Activated effector memory CD4-positive, alpha-beta T cell treated with Interleukin-2 at 50 U/mL for 16 hours (primary cell): Measurements from ENCODE around the gene MORC2.
A peak's percentile ranks its signal among the peaks of the same experiment; 100 is the strongest.

ENCODE experiments used
- DNase-seq: peaks from one replicate; pipeline ENCODE4 v3.0.0-alpha.2; 2020

Gene MORC2

DNA sequence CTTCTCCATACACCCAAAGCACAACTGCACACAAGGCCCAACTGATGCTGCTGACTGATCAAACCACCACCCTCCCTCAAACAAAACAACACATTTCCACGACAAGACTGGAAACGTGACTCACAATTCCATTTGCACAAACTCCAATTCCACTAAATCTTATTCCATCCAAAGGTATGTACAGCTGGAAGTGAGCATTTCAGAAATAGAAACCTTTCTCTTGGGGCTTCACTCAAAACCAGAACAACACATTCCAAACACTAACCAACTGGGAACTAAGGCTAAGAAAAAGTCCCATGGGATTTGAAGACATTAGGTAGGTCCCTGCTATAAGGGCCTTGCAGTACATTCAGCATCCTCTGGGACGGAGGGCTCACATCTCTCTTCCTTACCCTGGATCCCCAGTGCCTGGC is 19.6 kb downstream of the MORC2 start:
- DNase-seq: no peak

DNA sequence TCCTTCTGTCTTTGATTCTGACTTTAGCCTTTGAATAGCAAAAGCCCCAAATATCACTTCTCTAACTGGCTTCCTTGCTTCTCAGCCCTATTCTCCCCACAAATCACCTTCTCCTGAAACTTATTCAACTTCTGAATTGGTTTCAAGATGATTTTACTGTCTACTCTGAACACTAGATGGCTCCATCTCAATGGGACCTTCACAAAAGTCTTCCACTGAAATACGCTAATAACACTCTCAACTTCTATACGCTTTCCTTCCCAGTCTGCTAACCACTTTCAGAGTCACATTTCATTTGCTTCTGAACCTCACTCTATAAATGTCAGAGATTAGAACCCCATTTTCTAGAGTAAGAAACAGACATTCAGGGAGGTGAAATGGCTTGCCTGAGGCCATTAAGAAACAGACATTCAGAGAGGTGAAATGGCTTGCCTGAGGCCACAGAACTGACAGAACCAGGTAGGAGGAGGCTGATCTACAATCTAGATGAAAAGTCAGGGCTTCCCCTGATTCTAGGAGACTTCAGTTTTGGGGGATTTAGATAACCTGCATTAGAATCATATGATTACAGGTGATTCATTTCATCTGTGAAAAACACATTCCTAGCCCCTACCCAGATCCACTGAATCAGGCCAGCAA is 20.6 kb downstream of the MORC2 start:
- no peak for DNase-seq

DNA sequence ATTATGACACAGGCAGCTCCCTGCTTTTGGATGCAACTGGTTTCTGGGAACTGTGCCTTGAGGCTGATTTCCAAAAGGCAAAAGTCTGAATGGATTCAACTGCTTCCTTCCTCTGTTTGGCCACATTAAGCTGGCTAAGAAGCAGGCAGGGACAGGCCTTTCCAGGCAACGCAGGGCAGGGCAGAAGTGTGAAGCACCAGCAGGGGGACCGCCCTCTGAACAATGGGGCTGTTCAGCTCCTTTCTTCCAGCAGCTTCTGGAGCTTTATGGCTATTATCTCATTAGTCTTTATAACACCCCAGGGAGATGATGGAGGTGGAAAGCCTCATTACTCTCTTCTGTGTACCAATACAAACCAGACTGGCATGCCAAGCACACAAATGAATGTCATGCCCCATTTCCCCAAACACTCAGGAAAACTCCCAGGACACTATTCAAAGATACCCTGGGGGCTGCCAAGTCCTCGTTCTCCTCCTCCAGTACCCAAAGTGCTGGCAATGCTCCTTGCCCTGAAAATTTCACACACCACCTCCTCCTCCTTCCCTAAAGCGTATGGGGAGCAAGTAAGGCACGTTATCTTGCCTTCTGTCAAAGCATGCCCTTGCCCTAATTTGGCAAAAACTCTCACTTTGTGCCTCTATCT is 21.3 kb downstream of the MORC2 start:
- DNase-seq: no peak

DNA sequence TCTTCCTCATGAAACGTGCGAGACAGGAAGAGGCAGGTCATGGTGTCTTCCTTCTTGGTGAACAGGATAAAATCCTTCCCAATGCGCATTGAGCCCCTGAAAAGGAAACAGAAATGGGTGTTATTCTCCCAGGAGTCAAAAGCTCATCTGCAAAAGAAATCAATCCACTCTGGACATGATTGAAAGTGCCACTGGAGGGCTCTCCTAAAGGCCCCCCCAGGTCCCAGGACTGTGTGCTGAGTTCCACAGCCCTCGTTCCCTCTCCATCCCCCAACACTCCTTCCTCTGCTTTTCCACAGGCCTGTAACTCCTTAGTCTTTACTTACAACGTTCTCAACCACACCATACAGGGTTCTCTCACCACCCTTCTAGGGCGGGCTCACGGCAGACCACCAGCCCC is 22.2 kb downstream of the MORC2 start:
- DNase-seq: no peak

DNA sequence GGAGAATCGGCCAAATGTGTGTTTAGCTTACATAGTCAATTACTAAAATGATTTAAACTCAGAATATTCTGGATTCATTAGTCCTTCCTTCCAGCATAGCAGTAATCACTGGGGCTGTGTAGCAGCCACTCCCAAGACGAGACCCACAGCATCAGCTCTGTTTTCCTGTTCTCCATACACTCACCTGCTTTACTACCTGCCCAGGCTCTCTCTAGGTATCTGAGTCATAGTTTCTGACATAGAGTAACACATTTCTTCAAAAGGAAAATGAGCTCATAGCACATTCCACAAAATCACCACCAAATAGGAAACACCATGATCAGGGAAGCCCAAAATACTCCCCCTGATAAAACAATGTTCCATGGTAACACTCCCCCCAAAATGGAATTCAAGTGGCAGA is 22.9 kb downstream of the MORC2 start:
- no peak for DNase-seq

DNA sequence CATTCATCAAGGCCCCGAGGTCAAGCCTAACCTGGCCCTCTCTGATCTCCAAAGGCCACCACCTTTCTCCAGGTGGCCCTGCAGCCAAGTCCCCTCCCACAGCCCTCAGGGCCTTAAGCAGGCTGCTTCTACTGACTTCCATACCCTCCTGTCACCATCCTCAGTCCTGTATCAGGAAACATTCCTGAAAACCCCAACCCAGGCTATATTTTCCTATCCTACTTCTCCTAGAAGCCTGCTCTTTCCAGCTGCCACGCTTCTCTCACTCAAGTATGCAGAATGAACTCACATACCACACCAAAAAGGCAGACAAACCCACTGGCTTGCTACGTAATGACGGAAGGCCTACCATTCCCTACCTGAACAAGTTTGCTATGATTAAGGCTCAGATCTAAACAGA is 23.6 kb downstream of the MORC2 start:
- DNase-seq: no peak

DNA sequence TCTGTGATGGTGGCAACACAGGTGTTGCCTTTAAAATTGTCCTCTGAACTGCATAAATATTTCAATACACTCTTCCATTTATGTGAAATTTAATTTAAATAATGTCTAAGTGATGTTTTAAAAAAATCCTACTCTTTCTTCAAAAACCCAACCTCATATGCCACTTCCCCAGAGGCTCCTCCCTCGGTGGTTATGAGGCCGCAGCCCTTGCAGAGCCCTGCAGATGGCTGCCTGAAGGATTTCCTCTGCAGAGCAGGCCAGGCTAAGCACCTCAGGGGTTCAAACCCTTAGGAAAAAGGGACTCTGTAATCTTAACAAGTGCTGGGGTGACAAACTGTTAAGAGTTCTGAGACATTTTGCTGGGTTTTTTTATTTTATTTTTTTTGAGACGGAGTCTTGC is 25.2 kb downstream of the MORC2 start:
- peak; percentile 59 for DNase-seq

DNA sequence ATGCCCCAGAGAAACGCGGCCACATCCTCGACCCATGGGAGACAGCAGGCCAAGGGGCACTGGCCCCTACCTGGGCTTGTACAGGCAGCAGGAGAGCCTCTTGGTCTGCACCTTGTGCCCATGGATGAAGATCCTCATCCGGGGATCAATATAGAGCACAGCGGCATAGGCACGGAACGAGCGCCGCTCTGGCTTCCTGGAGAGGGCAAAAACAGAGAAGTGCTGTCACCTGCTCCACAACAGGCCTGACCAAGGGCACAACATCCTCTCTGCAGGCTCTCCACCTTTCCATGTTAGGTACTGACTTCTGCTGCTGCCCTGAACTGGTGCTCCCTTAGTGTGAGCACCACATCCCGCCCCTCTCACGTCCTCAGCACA is 27.2 kb downstream of the MORC2 start:
- peak; percentile 13 for DNase-seq

DNA sequence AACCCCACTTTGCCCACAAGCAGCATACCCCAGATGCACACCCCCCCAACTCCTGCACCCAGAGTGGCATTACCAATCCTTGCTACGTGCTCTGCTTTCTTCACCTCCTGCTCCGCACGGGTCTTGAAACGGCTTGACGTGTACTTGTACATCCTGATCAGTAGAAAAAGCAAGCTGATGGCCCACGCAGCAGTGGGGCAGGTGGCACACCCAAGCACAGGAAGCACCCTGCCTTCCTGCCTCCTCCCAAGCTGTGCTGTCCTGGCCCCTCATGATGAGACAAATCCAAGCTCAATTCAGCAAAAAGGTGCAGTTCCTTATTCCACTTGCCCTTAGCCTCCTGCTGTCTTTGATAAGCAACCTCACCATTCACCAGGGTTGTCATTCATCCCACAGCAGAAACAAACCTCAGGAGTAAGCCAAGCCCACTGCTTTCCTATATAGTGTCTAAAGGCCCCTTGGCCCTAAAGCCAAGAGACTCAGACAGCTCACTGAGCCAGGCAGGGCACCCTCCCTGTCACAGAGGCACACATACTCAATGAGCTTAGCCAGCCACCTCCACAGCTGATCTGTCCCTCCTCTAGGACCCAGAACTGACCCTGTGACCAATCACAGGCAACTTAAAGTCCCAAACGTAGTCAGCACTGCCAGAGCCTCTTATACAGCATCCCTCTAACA is 27.8 kb downstream of the MORC2 start:
- DNase-seq: peak; percentile 52

DNA sequence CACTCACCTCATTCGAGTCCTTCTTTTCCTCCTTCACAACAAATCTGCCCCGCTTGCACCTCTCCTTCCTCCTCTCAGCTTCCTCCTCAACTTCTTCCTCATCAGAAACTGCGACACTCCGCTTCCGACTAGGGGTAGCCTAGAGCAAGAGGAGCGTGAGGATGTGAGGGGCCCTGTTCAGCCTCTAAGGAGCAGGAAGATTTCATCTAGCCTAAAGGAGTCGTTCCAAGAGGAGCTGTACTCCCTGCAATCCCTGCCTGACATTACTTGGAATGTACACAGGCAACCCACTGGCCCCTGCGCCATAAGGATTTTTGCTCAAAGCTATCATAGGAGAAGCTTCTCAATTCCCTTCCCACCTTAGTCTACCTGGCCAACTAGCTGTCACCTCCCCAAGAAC is 34.5 kb downstream of the MORC2 start:
- no peak for DNase-seq

DNA sequence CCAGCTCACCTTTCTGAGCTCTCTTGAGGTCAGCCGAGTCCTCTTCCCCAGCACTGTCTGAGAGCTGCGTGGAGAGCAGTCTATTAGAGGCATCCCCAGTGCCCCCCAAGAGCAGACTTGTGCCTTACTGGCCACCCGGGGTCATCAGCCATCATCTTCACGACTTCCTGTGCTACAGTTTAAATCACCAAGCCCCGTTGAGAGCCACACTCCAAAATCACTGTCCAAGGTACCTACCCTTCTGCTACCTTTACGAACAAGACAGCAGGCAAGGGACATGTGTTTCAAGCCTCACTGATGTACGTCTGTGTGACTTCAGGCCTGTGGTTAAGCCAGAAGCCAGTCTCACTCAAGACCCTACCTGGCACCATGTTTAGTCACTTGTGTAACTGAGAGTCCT is 35.1 kb downstream of the MORC2 start:
- DNase-seq: no peak

DNA sequence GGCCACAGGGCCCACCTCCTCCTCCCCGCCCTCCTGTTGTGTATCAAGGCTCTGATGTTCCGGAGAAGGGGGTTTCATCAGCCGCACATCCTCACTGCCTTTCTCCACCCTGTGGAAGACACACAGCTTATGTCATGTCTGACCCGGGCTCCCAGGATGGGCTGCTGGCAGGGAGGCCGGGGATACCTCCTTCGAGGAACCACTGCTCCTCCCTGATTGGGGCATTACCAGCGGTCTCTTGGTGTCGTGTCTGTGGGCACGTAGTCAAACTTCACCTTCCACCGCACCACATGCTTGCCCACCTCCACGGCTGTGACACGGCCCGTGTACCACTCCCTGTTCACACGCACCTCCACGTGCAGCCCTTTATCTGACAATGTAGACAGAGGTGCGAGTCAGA is 35.9 kb downstream of the MORC2 start:
- DNase-seq: no peak

DNA sequence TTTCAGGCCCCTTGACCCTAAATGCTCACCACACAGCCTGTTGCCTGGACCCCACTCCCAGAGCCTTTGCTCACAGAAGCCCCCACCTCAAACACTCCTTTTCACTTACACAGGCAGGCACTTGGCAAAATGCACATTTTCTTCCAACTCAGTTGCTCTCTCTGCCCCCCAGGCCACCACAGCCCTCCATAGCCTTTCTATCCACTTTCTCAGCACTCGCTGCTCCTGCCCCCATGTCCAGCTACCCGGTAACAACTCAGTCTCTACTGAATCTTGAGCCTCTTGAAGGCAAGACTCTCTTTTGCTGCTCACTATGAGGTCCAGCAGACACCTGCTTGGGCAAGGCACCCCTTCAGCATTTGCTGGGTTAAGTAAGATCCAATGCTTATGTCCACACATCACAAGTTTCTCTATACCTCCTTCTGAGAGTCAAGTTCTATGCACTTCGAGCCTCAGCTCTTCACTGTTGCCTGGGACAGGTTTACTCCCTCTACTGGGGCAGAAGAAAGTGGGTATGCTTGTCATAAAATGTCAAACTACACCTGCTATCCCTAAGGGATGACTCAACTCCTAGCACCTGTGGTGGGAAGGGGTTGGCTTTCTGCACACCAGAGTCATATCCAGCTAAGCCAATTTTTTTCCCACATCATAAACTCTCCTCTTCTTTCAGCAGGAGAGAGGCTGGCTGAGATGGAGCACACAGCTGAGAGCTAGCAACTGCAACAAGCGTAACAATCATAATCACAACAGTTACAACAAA is 36.9 kb downstream of the MORC2 start:
- no peak for DNase-seq

DNA sequence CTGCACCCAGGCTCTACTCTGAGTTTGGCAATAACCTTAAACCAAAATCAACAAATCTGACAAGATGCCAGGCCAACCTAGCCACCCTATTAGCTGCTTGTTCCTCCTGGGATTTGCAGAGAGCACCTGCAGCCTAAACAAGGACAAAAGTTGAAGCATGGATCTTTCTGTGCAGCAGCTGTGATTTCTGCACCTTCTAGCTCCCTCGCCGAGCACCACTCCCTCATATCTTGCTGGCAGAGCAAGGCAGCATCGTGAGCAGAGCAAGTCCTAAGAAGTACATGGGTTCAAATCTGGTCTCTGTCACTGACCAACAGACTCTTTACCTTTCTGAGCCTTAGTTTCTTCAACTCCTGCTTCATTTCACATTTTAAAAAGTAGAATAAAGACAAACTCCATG is 38.3 kb downstream of the MORC2 start:
- no peak for DNase-seq

DNA sequence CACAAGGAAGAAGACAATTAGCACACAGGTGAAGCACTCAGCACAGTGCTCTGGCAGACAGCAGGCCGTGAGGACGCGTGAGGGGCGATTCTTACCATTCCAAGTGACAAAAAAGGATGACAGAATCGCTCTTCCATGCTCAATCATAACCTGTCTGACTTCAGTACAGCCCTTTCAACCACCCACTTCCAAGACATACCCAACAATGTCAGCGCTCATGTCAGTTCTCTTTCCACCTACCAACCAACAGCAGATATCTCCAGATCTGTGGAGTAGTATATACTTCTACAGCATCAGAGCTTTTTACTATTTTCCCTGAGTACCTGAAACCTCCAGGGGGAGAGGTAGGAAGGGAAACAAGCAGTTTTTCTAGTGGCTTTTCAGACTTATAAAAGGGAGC is 40.2 kb downstream of the MORC2 start:
- no peak for DNase-seq

DNA sequence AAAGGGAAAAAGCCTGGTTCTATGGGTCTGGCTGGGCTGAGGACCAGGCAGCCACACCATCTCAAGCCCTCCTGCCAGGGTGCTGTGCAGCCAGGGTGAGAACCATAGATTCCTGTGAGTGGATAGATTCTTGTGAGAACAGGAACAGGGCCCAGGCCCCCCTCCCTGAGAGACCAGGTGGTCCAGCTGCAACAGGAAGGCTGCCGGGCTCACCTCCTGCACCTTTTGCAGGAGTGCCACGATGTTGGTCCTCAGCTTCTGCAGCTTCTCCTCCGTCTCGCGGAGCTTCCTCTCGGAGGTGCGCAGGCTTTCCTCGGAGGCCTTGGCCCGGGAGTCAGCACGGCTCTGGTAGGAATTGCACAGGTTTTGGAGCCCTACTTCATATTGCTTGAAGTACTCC is 40.8 kb downstream of the MORC2 start:
- no peak for DNase-seq

DNA sequence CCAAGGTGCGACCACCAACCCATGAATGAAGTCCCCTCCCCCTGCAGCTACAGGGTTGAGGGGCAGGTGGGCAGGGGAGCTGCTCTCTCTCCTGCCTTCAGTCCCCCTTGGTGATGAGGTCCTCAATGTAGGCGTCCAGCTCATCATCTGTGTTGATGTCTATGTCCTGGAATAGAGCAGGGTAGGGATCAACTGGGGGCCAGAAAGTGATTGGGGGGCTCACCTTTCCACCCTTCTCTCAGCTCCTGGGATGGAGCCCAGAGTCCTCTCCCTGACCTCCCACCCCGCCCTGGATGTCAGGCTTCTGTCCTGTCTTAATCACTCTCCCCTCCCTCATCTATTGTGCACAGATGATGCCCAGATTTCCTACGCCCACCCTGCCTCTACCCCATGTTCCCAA is 41.9 kb downstream of the MORC2 start:
- no peak for DNase-seq

DNA sequence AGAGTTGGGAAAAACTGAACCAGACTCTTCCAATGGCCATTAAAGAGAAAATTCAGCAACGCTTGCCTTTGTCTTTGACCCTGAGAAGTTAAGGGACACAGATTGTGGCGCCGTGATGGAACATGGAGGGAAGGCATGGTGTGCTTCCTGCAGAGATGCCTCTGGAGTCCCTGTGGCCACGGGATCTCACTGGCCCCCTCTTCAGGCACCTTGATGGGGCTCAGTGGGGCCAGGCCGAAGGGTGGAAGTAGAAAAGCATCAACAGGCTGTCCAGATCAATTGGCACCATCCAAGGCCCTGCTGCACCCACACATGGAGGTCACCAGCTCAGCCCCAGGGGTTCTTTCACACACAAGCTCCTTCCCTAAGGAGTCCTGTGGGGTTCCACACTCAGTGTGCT is 42.9 kb downstream of the MORC2 start:
- no peak for DNase-seq

DNA sequence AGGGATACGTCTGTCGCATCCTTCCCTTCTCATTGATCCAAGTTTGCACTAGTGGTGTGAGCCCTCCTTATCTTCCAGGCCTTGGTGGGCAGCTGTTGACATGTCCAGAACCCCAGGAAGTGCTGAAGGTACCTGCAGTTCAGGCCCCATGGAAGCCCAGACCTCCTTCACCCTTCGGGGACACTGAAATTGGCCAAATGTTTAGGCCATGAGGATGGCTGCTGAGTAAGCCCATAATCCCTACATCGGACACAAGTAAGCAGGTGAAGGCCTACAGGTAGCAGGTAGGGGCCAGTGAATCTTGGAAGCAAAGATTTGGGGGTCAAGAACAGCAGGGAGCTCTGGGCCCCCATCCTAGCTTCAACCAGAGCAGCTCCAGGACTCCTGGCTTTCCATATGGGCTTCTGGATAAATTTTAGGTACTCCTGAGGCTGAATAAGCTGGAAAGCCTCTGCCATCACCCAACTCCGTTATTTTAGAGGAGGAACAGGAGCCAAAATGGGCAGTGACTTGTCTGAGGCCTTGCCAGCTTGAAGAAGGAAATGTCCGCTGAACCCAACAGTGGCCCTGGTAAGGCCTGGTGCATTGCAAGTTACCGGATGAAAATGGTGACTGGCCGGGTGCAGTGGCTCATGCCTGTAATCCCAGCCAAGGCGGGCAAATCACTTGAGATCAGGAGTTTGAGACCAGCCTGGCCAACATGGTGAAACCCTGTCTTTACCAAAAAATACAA is 45.2 kb downstream of the MORC2 start:
- no peak for DNase-seq

DNA sequence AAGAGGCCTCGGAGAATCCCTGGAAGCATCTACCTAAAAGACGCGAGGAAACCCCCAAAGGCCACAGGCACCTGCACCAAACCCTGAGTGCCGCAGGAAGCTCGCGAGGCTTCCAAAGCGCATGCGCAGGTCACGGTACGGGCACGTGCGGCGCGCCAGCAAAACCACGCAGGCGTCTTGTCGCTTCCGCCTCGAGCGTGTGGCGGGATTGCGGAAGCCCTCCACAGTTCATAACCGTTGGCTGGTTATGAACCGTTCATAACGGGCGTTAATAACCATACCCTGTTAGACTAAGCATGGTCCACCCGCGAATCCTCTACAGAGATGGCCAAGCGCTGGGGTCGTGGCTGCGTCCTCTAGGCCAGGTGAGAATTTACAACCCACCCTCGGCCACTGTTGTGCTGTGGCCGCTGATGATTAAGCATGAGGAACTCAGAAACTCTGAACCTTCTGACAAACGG is 46.4 kb downstream of the MORC2 start:
- peak; percentile 67 for DNase-seq

DNA sequence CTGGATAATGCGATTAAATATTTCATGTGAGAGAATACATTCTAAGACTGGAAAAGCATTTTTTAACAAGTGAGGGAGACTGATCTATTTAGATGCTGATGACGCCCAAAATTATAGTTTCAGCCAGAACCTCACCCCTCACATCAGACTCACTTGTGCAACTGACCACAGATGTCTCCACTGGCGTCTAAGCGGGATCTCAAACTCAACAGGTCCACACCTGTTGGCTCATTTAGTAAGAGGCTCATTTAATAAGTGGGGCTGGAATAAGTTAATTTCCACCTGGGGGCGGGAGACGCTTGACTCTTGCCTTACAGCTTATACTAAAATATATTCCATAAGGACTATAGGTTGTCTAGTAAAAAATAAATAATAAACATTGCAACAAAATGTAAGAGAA is 47.5 kb downstream of the MORC2 start:
- no peak for DNase-seq

DNA sequence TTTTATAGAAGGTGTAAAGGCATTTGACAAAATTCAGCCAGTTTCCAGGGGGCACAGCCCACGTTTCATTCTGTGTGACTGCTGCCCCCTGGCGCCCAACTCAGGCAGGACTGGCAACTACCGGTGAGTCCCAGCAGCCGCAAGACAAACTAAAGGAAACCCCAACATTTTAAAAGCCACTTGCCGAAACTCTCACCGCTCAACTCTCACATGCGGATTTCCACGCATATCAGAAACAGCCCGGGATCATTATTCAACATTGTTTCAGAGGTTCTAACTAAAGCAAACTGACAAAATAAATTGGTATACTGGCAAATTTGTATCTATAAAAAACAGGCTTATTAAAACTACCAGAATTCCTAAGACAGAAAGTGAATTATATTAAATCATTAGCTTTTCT is 48.2 kb downstream of the MORC2 start:
- peak; percentile 67 for DNase-seq

DNA sequence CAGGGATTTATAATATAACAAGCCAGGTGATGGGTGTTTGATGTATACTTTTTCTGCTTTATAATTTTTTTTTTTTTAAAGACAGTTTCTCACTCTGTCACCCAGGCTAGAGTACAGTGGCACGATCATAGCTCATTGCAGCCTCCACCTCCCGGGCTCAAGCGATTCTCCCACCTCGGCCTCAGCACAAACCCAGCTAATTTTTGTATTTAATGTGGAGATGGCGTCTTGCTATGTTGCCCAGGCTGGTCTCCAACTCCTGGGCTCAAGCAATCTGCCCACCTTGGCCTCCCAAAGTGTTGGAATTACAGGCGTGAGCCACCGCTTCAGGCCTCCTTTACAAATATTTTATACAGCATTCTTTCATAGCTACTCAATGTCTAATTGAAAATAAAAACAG is 48.6 kb downstream of the MORC2 start:
- no peak for DNase-seq
